ENCODE results near the gene UBR1.

Gene UBR1

DNA sequence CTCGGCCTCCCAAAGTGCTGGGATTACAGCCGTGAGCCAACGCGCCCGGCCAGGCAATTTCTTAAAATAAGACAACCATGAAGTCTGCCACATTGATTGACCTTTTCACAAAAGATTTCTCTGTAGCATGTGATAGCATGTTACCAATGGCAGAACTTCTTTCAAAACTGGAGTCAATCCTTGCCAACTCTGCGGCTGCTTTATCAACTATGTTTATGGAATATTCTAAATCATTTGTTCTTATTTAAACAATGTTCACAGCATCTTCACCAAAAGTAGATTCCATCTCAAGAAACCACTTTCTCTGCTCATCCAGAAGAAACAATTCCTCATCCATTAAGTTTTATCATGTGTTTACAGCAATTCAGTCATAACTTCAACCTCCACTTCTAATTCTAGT lies 9.4 kb downstream of the UBR1 start:
- TF ChIP-seq FOXP2 (optimal IDR thresholded peaks at IDR 0.05; ENCODE audit: borderline replicate concordance, extremely low read depth, extremely low read length, insufficient read depth): no peak
- TF ChIP-seq TAF1 (IDR thresholded peaks at IDR 0.05; ENCODE audit: borderline replicate concordance, insufficient read depth, low read length): no peak
- TF ChIP-seq, protein P1, sequence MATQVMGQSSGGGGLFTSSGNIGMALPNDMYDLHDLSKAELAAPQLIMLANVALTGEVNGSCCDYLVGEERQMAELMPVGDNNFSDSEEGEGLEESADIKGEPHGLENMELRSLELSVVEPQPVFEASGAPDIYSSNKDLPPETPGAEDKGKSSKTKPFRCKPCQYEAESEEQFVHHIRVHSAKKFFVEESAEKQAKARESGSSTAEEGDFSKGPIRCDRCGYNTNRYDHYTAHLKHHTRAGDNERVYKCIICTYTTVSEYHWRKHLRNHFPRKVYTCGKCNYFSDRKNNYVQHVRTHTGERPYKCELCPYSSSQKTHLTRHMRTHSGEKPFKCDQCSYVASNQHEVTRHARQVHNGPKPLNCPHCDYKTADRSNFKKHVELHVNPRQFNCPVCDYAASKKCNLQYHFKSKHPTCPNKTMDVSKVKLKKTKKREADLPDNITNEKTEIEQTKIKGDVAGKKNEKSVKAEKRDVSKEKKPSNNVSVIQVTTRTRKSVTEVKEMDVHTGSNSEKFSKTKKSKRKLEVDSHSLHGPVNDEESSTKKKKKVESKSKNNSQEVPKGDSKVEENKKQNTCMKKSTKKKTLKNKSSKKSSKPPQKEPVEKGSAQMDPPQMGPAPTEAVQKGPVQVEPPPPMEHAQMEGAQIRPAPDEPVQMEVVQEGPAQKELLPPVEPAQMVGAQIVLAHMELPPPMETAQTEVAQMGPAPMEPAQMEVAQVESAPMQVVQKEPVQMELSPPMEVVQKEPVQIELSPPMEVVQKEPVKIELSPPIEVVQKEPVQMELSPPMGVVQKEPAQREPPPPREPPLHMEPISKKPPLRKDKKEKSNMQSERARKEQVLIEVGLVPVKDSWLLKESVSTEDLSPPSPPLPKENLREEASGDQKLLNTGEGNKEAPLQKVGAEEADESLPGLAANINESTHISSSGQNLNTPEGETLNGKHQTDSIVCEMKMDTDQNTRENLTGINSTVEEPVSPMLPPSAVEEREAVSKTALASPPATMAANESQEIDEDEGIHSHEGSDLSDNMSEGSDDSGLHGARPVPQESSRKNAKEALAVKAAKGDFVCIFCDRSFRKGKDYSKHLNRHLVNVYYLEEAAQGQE (IDR thresholded peaks at IDR 0.05; ENCODE audit: insufficient read depth in 1 of 2, low read depth in 2 of 2, low read length in 2 of 2): no peak
- TF ChIP-seq POLR2AphosphoS5 (IDR thresholded peaks at IDR 0.05; ENCODE audit: low read depth, low read length): no peak
- TF ChIP-seq SIN3A (IDR thresholded peaks at IDR 0.05; ENCODE audit: borderline replicate concordance, insufficient read depth, low read length): no peak

DNA sequence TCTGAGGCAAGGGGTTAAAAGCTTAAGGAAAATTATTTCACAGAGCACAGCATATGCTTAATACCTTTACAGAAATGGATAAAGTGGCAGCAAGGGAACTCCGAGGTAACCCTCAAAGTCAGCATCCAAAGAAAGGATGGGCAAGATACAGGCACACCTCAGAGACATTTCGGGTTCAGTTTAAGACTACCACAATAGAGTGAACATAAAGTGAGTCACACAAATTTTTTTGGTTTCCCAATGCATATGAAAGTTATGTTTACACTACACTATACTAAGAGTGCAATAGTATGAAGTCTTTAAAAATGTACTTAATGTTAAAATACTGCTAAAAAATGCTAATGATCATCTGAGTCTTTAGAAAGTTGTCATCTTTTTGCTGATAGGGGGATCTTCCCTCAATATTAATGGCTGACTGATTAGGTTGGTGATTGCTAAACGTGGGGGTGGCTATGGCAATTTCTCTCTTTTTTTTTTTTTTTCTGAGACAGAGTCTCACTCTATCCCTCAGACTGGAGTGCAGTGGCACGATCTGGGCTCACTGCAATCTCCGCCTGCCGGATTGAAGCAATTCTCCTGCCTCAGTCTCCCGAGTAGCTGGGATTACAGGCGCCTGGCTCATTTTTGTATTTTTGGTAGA lies 10.0 kb downstream of the UBR1 start:
- TF ChIP-seq POLR2AphosphoS5 (IDR thresholded peaks at IDR 0.05; ENCODE audit: low read depth, low read length) (no peak), SIN3A (IDR thresholded peaks at IDR 0.05; ENCODE audit: borderline replicate concordance, insufficient read depth, low read length) (no peak), TAF1 (IDR thresholded peaks at IDR 0.05; ENCODE audit: borderline replicate concordance, insufficient read depth, low read length) (no peak), FOXP2 (optimal IDR thresholded peaks at IDR 0.05; ENCODE audit: borderline replicate concordance, extremely low read depth, extremely low read length, insufficient read depth) (no peak)
- TF ChIP-seq, protein P1 (IDR thresholded peaks at IDR 0.05; ENCODE audit: insufficient read depth in 1 of 2, low read depth in 2 of 2, low read length in 2 of 2): no peak

DNA sequence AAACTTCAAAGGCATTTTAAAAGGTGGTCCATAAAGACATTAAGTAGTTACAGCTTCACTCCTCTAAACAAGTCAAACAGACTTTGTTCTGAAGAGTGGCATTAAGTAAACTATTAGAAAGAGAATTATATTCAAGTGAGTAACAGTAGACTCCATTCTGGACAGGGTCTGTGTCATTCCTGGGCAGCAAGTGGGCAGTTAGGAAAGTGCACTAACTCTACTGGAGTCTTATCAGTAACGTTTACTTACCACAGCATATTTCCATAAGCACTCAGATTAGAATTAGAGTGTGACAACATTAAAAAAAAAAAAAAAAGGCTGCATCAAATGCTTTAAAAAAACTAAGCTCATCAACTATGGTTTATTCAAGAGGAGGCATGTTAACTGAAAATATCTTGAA lies 10.6 kb downstream of the UBR1 start:
- TF ChIP-seq FOXP2 (optimal IDR thresholded peaks at IDR 0.05; ENCODE audit: borderline replicate concordance, extremely low read depth, extremely low read length, insufficient read depth) (no peak), TAF1 (IDR thresholded peaks at IDR 0.05; ENCODE audit: borderline replicate concordance, insufficient read depth, low read length) (no peak), POLR2AphosphoS5 (IDR thresholded peaks at IDR 0.05; ENCODE audit: low read depth, low read length) (no peak), SIN3A (IDR thresholded peaks at IDR 0.05; ENCODE audit: borderline replicate concordance, insufficient read depth, low read length) (no peak)
- TF ChIP-seq, protein P1 (IDR thresholded peaks at IDR 0.05; ENCODE audit: insufficient read depth in 1 of 2, low read depth in 2 of 2, low read length in 2 of 2): no peak

DNA sequence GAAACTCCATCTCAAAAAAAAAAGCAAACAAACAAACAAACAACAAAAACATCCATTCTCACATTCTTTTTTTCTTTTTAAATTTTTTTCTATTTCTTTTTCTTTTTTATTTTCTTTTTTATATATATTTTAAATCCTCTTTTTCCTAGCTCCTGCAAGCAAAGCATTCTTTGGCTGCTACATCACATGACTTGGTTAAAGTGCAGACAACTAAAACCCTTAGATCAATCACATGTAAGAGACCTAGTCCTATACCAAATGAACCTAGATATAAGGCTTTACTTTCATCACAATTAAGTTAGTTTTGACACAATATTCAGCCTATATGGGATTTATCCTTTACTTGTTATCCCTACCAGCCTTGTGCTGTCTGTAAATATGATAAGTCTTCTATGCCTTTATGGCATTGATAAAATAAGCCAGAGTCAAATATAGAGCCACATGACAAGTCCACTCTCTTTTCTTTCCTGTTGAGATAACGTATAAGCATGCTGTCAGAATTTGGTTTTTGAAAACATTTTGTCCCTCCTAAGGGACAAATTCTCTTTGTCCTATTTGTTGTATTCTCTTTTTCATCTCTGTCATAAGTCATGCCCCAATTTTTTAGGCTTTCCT lies 11.3 kb downstream of the UBR1 start:
- TF ChIP-seq FOXP2 (optimal IDR thresholded peaks at IDR 0.05; ENCODE audit: borderline replicate concordance, extremely low read depth, extremely low read length, insufficient read depth) (no peak), TAF1 (IDR thresholded peaks at IDR 0.05; ENCODE audit: borderline replicate concordance, insufficient read depth, low read length) (no peak), SIN3A (IDR thresholded peaks at IDR 0.05; ENCODE audit: borderline replicate concordance, insufficient read depth, low read length) (no peak), POLR2AphosphoS5 (IDR thresholded peaks at IDR 0.05; ENCODE audit: low read depth, low read length) (no peak)
- TF ChIP-seq, protein P1 (IDR thresholded peaks at IDR 0.05; ENCODE audit: insufficient read depth in 1 of 2, low read depth in 2 of 2, low read length in 2 of 2): no peak

Data from PFSK-1 (cell line).